ENCODE results near the gene PPT2.

The PPT2 gene

GRCh38 chr6:32175711-32176475 is 22.0 kb downstream of the PPT2 start, which contains the start of gene AGPAT1:
AGPAT1 (minus strand) TSS chr6:32176084; CDS start chr6:32171496, 4,588 bp downstream.
- H3K4me1 Mint-ChIP-seq, result peaks cover 68% of the 10 kb centered on the region
- H3K36me3 Mint-ChIP-seq, result peaks cover 35% of the 10 kb centered on the region
- ATAC-seq, result peak; percentile 69
- no peaks in the 10 kb centered on the region for H3K9me3 Mint-ChIP-seq
- H3K4me3 Mint-ChIP-seq, result peak within 1 kb of the TSS; percentile 83
- H3K27ac Mint-ChIP-seq, result peak within 1 kb of the TSS; percentile 91
- peak; percentile 91 to 99 for DNase-seq (ENCODE audit: low spot score in 2 of 2)

- DNase-seq (ENCODE audit: low spot score in 2 of 2) (no peak), ATAC-seq (no peak)
Measured at GRCh38 chr6:32176476-32177182, 22.7 kb downstream of the PPT2 start.

GRCh38 chr6:32177183-32177787 is 23.3 kb downstream of the PPT2 start:
- Mint-ChIP-seq H3K4me1 (peaks cover 71% of the 10 kb centered on the region), H3K27ac (peak overlapping the region; percentile 91), H3K36me3 (peaks cover 48% of the 10 kb centered on the region), H3K4me3 (peak overlapping the region; percentile 83), H3K9me3 (no peaks in the 10 kb centered on the region)
- DNase-seq (ENCODE audit: low spot score in 2 of 2) (peak in 1 of 2 donors; percentile 75), ATAC-seq (peak; percentile 0)

More at GRCh38 chr6:32176476-32177182, 22.7 kb downstream of the PPT2 start:
- peak overlapping the region; percentile 83 for H3K4me3 Mint-ChIP-seq
- peaks cover 70% of the 10 kb centered on the region for H3K4me1 Mint-ChIP-seq
- no peaks in the 10 kb centered on the region for H3K9me3 Mint-ChIP-seq
- H3K36me3 Mint-ChIP-seq, result peaks cover 42% of the 10 kb centered on the region
- peak overlapping the region; percentile 91 for H3K27ac Mint-ChIP-seq

- H3K4me1 Mint-ChIP-seq, result peaks cover 73% of the 10 kb centered on the region
- ATAC-seq (peak; percentile 91), DNase-seq (ENCODE audit: low spot score in 2 of 2) (peak; percentile 71 to 92)
- H3K27ac Mint-ChIP-seq, result peak within 1 kb of the TSS; percentile 91
- H3K36me3 Mint-ChIP-seq, result peaks cover 55% of the 10 kb centered on the region
- H3K9me3 Mint-ChIP-seq, result no peaks in the 10 kb centered on the region
- H3K4me3 Mint-ChIP-seq, result peak within 1 kb of the TSS; percentile 83
Measured at GRCh38 chr6:32177788-32178546, 24.0 kb downstream of the PPT2 start, which contains the start of gene RNF5. RNF5 (plus strand) TSS chr6:32178405; CDS start chr6:32178512, 107 bp downstream.

GRCh38 chr6:32178547-32179440 is 24.9 kb downstream of the PPT2 start:
- Mint-ChIP-seq H3K27ac (peak overlapping the region; percentile 91), H3K36me3 (peaks cover 63% of the 10 kb centered on the region), H3K4me1 (peaks cover 73% of the 10 kb centered on the region), H3K9me3 (no peaks in the 10 kb centered on the region), H3K4me3 (peak overlapping the region; percentile 83)
- no peak for DNase-seq (ENCODE audit: low spot score in 2 of 2)
- peak; percentile 0 for ATAC-seq

- Mint-ChIP-seq H3K4me3 (peak overlapping the region; percentile 83), H3K4me1 (peaks cover 72% of the 10 kb centered on the region), H3K9me3 (no peaks in the 10 kb centered on the region), H3K27ac (peak overlapping the region; percentile 91), H3K36me3 (peaks cover 74% of the 10 kb centered on the region)
- no peak for DNase-seq (ENCODE audit: low spot score in 2 of 2)
- ATAC-seq, result no peak
Measured at GRCh38 chr6:32179766-32180405, 25.9 kb downstream of the PPT2 start.

- DNase-seq (ENCODE audit: low spot score in 2 of 2) (no peak), ATAC-seq (no peak)
- H3K4me1 Mint-ChIP-seq, result peaks cover 78% of the 10 kb centered on the region
- H3K36me3 Mint-ChIP-seq, result peaks cover 88% of the 10 kb centered on the region
- H3K4me3 Mint-ChIP-seq, result no peak overlapping the region
- H3K27ac Mint-ChIP-seq, result peak overlapping the region; percentile 80
- H3K9me3 Mint-ChIP-seq, result no peaks in the 10 kb centered on the region
Measured at GRCh38 chr6:32181148-32181702, 27.3 kb downstream of the PPT2 start.

- H3K4me1 Mint-ChIP-seq, result peaks cover 78% of the 10 kb centered on the region
- H3K4me3 Mint-ChIP-seq, result no peak overlapping the region
- no peaks in the 10 kb centered on the region for H3K9me3 Mint-ChIP-seq
- H3K36me3 Mint-ChIP-seq, result peaks cover 96% of the 10 kb centered on the region
- DNase-seq (ENCODE audit: low spot score in 2 of 2) (no peak), ATAC-seq (no peak)
- H3K27ac Mint-ChIP-seq, result peak overlapping the region; percentile 99
Measured at GRCh38 chr6:32181915-32182529, 28.1 kb downstream of the PPT2 start.

GRCh38 chr6:32182555-32182981 is 28.6 kb downstream of the PPT2 start:
- H3K4me3 Mint-ChIP-seq, result no peak overlapping the region
- peaks cover 100% of the 10 kb centered on the region for H3K36me3 Mint-ChIP-seq
- peaks cover 78% of the 10 kb centered on the region for H3K4me1 Mint-ChIP-seq

GRCh38 chr6:32183030-32183429 is 29.1 kb downstream of the PPT2 start:
- ATAC-seq, result no peak
- H3K4me1 Mint-ChIP-seq, result peaks cover 80% of the 10 kb centered on the region
- H3K27ac Mint-ChIP-seq, result peak overlapping the region; percentile 99
- H3K36me3 Mint-ChIP-seq, result peaks cover 100% of the 10 kb centered on the region
- H3K4me3 Mint-ChIP-seq, result no peak overlapping the region
- no peak for DNase-seq (ENCODE audit: low spot score in 2 of 2)
- H3K9me3 Mint-ChIP-seq, result no peaks in the 10 kb centered on the region

More at GRCh38 chr6:32182555-32182981, 28.6 kb downstream of the PPT2 start:
- DNase-seq (ENCODE audit: low spot score in 2 of 2) (no peak), ATAC-seq (no peak)
- H3K27ac Mint-ChIP-seq, result peak overlapping the region; percentile 99
- H3K9me3 Mint-ChIP-seq, result no peaks in the 10 kb centered on the region

- Mint-ChIP-seq H3K9me3 (no peaks in the 10 kb centered on the region), H3K4me3 (no peak overlapping the region), H3K36me3 (peaks cover 98% of the 10 kb centered on the region), H3K4me1 (peaks cover 83% of the 10 kb centered on the region), H3K27ac (peak overlapping the region; percentile 99)
- ATAC-seq (no peak), DNase-seq (ENCODE audit: low spot score in 2 of 2) (no peak)
Measured at GRCh38 chr6:32183483-32184083, 29.6 kb downstream of the PPT2 start.

- no peaks in the 10 kb centered on the region for H3K9me3 Mint-ChIP-seq
- peaks cover 83% of the 10 kb centered on the region for H3K4me1 Mint-ChIP-seq
- H3K36me3 Mint-ChIP-seq, result peaks cover 98% of the 10 kb centered on the region
- ATAC-seq (no peak), DNase-seq (ENCODE audit: low spot score in 2 of 2) (no peak)
- peak within 1 kb of the TSS; percentile 99 for H3K27ac Mint-ChIP-seq
- no peak within 1 kb of the TSS for H3K4me3 Mint-ChIP-seq
Measured at GRCh38 chr6:32184084-32184640, 30.2 kb downstream of the PPT2 start, which contains the start of gene AGER. AGER (minus strand) TSS chr6:32184253; CDS start chr6:32184222, 31 bp downstream.
